GM21367 (cell line): ENCODE data around the gene GNG14.
A peak's percentile ranks its signal among the peaks of the same experiment; 100 is the strongest.
"Not testable (repeated sequence)": the region's sequence is repeated elsewhere in the genome, so short reads cannot be mapped to it uniquely, and the experiment has no call there.

Experiments used
- ATAC-seq: cut with Tn5 transposase; IDR thresholded peaks from one replicate; pipeline ENCODE4 v1.9.1; 2021; ENCODE audit not compliant: unreplicated experiment

GNG14 gene

DNA sequence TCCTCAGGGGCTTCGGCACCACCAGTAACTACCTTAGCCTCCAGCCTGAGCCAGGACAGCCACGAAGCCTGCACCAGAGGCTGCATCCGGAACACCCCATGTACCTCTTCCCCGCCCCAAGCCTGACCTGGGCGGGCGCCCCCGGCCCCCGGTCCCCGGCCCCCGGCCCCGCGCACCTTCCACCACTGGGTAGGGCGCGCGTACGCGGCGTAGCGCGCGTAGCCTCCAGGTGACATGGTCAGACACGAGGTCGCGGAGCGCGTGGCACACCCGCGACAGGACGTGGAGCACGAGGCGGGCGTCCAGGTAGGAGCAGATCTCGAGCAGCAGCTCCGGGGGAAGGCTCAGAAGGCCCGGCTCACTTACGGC is 8.2 kb downstream of the GNG14 start:
- ATAC-seq, result no peak

DNA sequence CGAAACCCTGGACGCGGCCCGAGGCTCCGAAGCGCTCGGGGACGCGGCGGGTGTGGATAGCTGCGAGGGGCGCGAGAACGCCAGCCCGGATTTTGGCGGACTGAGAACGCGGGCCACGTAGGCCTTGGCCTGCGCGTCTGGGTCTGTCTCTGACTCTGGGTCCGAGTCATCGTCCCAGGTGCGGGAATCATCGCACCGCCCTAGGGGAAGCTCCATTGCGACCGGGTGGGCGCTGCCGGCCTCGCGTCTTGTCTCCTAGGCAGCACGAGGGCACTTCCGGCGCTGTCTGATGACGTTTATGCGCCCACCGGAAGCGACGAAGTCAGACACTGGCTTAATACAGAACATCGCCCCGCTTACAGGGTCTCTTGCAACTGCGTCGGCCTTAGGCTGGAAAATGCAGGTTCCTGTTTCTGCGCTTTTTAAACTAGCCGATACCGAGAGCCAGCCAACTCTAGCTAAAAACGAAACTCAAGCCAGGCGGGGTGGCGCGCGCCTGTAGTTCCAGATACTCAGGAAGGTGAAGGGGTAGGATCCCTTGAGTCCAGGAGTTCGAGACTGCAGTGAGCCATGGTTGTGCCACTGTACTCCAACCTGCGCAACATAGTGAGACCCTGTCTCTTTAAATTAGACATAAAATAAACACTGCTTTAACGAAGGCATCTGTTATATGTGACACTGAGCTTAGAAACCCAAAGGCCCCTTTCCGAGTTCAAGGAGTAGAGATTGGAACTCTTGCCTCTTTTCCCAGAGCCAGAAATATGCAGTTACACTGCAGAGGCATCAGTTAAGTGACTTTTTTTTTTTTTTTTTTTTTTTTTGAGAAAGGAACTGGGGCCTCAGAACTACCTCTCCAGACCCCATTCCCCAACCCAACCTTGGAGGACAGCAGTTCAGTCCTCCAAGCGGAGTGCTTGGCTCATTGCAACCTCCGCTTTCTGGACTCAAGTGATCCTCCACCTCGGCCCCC is 8.9 kb downstream of the GNG14 start, which contains the start of gene FBXW9:
Gene FBXW9 (minus strand): TSS at position 266 of the 970 bp plus-strand sequence. CDS start 50 bp downstream, at position 216.
- ATAC-seq, result peak; percentile 55

DNA sequence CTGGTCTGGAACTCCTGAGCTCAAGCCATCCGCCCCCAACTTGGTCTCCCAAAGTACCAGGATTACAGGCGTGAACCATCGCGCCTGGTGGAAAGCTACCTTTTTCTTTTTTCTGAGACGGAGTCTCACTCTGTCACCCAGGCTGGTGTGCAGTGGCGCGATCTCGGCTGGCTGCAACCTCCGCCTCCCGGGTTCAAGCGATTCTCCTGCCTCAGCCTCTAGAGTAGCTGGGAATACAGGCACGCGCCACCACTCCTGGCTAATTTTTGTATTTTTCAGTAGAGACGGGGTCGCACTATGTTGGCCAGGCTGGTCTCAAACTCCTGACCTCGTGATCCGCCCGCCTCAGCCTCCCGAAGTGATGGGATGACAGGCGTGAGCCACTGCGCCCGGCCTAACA is 9.6 kb downstream of the GNG14 start:
- not testable (repeated sequence) for ATAC-seq

DNA sequence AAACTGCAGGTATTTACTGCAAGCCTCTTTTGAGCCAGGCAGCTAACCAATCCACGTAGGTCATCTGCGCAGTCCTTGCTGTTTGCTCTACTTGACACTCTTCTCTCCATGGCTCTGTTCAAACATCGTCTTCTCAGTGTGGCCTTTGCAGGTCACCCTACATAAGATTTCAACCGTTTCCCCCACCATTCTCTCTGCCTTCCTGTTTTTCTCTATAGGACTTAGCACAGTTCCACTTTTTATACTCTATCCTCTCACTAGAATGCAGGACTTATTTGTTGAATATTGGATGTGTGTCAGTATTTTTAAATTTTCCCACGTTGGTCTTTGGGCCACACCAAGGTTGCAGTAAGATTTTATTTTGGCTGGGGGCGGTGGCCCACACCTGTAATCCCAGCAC is 10.3 kb downstream of the GNG14 start:
- no peak for ATAC-seq

DNA sequence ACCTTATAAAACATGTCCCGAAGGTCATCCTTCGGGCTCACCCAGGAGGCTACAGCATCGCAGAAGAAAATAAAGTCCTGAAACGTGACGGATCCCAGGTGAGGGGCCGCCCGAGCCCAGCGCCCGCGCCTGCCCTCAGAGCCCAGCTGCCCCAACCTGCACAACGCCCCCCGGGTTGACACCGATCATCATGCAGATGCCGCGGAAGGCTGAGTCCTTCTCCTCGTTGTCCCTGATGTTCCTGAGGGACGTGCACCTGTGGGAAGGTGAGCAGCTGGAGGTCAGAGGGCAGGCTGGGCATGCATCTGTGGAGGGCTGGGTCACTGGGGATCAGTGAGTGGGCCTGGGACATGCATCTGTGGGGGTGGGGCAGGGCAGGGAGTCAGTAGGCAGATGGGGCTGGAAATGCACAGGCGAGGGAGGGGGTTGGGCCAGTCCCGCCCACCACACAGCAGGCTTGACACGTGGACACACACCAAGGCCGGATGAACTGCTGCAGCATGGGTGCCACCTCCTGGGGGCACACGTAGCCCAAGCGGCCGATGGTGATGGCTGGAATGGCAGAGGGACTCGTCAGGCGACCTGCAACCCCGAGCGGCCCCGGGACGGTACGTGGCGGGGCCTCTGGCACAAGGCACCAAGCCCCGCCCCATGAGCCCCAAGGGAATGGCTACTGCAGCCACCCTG is 13.9 kb downstream of the GNG14 start:
- ATAC-seq, result no peak

DNA sequence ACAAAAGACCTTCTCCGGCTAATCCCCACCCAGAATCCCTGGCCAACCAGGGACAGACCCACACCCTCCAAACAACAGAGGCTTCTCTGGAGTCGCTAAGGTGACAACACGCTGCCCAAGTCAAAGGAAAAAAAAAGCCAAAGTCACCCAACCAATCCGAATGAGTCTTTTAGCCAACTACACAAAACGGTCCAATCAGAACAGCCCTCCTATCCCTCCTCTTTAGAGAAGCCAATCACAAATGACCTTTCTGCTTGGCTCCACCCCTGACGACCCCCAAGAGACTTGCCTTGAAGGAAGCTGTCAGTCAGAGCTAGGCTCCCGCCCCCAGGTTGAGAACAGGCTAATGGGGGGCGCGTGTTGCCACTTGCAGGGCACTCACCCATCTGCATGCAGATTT is 15.2 kb downstream of the GNG14 start:
- ATAC-seq, result no peak

DNA sequence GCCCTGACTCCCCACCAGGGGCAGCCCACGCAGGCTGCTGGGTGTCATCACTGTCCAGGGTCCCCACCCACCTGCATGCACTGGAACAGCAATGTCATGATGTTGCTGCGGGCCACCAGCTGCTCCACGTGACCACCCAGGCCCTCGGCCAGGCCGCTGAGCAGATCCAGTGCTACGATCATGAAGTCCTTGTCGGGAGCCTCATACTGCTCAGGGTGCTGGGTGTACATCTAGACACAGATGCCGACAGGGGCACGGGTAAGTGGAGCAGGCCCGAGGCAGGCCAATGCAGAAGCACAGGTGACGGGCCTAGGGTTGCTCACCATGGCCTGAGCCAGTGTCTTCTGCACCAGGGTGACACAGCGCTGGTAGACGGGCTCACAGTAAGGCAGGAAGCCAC is 17.4 kb downstream of the GNG14 start:
- no peak for ATAC-seq

DNA sequence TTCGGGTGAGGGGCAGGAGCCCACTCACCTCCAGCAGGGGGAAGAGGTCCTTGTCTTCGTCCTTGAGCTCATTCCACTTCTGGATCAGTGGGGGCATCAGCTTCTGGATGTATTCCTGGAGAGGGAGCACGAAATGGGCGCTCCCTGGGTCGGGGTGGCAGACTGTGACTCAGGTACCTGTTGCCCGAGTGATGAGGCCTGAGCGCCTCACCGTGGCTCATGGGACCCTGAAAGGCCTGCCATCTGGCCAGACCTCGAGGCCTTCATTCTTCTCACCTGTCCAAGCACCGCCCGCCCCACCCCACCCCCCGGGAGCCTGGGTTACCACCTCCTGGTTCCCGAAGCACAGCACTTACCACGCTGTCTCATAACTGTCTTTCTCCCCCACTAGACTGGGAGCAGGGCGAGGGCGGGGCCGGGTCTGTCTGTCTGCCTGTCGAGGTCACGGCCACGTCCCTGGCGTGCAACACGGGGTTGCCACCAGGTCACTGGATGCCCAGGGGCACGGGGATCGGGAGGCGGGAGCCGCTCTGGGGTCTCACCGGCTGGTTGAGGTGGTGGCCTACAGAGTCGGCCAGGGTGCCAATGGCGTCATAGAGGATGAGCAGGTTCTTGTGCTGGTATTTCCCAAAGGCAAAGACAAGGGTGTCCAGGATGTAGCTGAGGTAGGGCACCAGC is 18.0 kb downstream of the GNG14 start:
- ATAC-seq, result no peak

DNA sequence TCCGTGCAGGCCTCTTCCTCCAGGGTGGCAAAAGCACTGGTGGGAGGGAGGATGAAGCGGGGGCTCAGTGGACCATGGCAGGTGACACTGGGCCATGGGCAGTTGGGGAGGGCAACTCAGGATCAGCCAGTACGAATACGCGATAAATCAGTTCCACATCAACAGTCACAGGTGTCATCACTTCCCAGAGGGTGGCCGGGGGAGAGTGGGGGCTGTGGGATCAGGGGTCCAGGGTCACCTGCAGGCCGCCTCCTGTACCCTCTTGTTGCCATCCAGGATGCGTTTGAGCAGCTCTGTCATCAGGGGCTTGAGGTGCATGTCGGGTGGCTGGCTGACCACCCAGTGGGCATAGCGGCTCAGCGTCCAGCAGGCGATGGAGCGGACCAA is 18.5 kb downstream of the GNG14 start:
- ATAC-seq, result no peak

DNA sequence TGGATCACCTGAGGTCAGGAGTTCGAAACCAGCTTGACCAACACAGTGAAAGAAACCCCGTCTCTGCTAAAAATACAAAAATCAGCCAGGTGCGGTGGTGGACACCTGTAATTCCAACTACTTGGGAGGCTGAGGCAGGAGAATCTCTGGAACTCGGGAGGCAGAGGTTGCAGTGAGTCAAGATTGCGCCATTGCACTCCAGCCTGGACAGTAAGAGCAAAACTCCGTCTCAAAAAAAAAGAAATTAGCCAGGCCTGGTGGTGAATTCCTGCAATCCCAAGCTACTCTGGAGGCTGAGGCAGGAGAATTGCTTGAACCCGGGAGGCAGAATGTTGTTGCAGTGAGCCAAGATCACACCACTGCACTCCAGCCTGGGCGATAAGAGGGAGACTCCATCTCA is 20.8 kb downstream of the GNG14 start:
- ATAC-seq, result no peak

DNA sequence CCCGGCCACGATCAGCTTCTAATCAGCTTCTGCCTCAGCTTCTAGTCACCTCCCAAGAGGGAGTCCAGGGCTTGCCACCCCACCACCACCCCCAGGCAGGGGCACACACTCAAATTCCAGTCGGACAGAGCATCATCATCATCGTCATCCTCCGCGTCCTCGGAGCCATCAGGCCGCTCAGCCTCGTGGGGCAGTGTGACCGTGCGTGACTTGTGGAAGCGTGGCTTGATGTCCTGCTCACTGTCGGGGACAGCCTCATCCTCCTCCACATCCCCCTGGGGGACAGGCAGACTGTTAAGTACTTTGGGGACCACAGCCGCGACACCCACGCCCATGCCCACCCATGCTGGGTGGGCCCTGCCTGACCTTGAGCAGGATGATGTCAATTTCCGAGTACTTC is 23.4 kb downstream of the GNG14 start:
- ATAC-seq, result no peak

DNA sequence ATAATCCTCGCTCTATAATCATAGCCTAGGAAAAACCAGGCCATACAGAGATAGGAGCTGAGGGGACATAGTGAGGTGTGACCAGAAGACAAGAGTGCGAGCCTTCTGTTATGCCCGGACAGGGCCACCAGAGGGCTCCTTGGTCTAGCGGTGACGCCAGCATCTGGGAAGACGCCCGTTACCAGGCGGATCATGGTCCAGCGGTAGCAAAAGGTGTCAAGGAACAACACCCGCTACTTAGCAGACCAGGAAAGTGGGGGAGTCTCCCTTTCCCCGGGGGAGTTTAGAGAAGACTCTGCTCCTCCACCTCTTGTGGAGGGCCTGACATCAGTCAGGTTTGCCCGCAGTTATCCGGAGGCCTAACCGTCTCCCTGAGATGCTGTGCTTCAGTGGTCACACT is 24.3 kb downstream of the GNG14 start:
- ATAC-seq, result not testable (repeated sequence)

DNA sequence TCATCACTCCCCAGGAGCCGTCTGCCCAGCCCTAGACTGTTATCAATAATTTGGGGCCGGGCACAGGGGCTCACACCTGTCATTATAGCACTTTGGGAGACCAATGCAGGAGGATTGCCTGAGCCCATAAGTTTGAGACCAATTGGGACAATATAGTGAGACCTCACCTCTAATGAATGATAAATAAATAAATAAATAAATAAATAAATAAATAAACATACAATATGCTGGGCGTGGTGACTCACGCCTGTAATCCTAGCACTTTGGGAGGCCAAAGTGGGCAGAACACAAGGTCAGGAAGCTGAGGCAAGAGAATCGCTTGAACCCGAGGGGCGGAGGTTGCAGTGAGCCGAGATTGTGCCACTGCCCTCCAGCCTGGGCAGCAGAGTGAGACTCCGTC is 25.5 kb downstream of the GNG14 start:
- not testable (repeated sequence) for ATAC-seq

DNA sequence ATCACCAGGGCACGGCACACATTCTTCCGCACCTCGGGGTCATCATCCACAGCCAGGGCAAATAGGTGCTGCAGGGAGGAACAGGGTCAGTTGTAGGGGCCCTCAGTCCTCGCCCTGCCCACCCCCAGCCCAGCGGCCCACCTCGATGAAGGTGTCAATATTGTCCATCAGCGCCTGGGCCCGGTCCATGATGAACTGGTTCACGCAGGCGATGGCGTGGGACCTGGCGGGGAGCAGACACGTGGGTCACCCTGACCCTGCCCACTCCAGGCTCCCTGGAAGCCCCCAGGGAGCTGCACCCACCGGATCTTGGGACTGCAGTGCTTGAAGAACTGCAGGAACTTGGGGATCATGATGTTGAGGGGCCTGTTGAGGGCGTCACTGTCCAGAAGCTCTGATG is 27.3 kb downstream of the GNG14 start:
- no peak for ATAC-seq

DNA sequence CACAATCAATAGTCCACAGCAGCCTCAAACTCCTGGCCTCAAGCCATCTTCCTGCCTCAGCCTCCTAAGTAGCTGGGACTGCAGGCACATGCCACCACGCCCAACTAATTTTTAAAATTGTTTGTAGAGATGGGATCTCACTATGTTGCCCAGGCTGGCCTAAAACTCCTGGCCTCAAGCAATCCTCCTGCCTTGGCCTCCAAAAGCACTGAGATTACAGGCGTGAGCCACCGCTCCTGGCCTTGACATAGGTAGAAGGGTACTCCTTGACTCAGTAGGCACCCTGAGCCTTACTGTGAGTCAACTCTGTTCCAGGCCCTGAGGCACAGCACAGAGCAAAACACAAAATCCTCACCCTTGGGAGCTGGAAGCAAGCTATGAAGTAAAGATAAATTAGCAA is 28.1 kb downstream of the GNG14 start:
- ATAC-seq, result no peak

DNA sequence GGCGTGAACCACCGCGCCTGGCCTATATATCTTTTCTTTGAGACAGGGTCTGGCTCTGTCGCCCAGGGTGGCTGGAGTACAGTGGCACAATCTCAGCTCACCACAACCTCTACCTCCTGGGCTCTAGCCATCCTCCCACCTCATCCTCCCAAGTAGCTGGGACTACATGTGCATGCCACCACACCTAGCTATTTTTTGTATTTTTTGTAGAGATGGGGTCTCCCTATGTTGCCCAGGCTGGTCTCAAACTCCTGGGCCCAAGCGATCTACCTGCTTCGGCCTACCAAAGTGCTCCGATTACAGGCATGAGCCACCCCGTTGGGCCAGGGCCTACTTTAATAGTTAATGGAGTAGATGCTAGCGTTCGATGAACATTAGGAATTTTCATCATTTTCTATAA is 32.5 kb downstream of the GNG14 start:
- ATAC-seq, result no peak

DNA sequence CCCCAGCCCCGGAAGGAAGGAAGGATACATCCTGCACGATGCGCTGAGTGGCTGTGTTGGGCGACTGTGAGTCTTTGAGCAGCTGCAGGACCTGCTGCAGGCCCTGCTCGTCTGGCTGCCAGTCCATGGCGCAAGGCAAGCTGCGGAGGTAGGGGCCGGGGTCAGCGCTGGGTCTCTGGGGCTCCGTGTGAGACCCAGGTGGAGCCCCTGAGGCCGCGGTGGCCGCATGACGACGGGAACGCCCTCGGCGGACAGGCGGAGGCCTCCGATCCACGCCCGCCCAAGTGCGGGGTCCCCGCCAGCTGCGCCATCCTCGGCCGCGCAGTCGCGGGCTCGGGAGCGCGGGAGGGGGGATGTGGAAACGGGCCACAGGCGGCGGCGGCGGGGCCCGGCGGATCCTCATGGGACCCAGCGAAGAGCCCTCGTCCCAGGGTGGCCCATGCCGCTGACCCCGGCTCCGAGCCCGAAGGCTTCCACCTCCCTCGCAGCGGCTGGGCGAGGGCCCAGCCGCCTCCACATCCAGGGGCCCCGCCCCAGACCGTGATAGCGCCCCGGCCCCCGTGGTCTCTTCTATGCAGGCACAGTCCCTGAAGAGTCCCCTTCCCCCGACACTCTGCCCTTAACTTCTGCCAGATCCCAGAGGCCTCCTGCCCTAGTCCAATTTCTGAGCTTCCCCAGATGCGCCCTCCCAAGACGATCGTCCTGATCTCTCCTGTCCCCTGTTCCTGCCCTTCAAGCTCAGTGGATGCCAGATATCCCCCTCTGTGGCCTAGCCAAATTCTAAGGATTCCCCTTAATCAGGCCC is 33.3 kb downstream of the GNG14 start:
- ATAC-seq, result no peak

DNA sequence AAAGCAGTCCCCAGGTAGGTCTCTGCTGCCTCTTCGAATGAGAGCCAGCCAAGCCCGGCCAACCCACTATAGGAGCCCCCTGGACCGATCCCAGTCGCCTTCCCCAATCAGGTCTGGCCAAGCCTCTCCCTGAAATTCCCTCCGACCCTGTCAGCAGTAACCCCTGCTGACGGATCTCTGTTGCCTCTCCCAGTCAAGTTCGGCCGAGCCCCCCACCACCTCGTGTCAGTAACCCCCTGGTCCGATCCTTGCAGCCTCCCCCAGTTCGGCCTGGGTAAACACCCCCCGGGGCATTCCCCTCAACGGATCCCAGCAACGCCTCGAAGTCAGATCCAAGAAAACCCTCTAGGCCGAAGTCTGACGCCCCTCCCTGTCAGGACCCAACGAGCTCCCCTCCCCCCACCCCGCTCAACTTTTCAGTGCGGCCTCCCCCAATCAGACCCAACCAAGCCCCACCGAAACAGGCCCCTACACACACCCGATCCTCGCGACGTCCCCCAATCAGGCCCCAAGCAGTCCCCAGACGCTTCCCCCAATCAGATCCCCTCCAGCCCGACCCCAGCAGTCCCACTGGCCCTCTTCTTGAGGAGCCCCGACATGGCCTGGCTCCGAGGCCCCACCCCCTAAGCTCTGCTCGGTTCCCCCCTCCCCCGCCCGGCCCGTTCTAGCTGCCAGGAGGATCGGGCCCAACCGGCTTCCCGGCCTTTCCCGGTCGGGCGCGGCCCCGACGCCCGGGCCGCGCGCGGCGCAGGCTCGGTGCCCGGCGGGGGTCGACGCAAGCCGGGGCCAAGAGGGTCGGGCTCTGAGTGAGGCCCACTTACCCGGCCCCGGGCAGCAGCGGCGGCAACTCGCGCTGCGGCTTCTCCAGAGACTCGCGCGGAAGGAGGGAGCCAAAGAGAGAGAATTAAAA is 34.1 kb downstream of the GNG14 start:
- ATAC-seq, result peak; percentile 14

DNA sequence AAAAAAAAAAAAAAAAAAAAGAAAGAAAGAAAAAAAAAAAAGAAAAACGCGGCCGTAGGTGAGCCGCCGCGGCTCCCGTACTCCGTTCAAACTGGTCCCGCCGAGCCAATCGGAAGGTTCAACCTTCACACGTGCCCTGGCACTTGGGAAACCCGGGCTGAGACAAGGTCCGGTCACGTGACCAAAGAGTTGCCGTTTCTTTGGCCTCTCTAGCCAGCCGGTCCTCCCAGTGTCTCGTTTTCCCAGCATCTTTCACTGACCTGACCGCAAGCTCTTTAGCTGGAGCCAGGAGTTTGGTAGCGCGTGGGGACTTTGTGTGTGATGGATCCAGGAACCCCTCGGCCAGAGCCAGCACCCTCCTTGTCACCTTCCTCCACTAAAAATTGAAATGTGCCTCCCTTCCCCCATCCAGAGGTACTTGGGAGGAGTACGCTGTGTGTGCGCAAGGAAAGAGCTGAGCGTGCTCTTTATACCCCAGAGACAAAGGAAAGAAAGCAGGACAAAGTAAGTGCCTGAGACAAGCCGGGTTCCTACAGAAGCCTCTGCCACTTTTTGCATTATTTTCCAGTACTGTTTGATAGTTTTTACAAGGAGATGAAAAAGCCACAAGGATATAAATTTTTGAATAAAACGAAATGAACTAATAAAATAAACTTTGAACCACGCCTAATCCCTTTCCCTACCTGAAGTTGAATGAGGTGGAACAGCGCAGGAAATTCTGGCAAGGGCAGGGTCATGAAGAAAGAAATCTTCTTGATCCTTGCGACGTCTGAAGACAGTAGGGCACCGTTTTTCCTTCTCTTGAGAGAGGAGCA is 35.0 kb downstream of the GNG14 start:
- ATAC-seq, result peak; percentile 65
